HG02798 (cell line): Measurements from ENCODE around the gene MICU1.

Experiments used
- ATAC-seq: cut with Tn5 transposase; IDR thresholded peaks from one replicate; pipeline ENCODE4 v1.9.1; 2021; ENCODE audit warnings: mild to moderate bottlenecking; ENCODE audit not compliant: unreplicated experiment, poor library complexity

Gene MICU1

GRCh38 chr10:72638586-72639440 lies 12.9 kb upstream of the MICU1 start:
- ATAC-seq, result no peak

- ATAC-seq, result peak; percentile 43
Measured at GRCh38 chr10:72637398-72637857, 11.5 kb upstream of the MICU1 start.

GRCh38 chr10:72630144-72630543 lies 4.3 kb upstream of the MICU1 start:
- ATAC-seq, result no peak

GRCh38 chr10:72626444-72626754 lies 520 bp upstream of the MICU1 start:
- ATAC-seq, result no peak

GRCh38 chr10:72625276-72625607 lies 637 bp downstream of the MICU1 start:
- no peak for ATAC-seq

- no peak for ATAC-seq
Measured at GRCh38 chr10:72622271-72622670, 3.6 kb downstream of the MICU1 start.

- ATAC-seq, result no peak
Measured at GRCh38 chr10:72616716-72617115, 9.2 kb downstream of the MICU1 start.

- no peak for ATAC-seq
Measured at GRCh38 chr10:72615970-72616369, 9.9 kb downstream of the MICU1 start.

- ATAC-seq, result no peak
Measured at GRCh38 chr10:72612203-72612826, 13.6 kb downstream of the MICU1 start.

- no peak for ATAC-seq
Measured at GRCh38 chr10:72611783-72612182, 14.1 kb downstream of the MICU1 start.

- ATAC-seq, result no peak
Measured at GRCh38 chr10:72610466-72610865, 15.4 kb downstream of the MICU1 start.

GRCh38 chr10:72605122-72605521 lies 20.8 kb downstream of the MICU1 start:
- no peak for ATAC-seq

GRCh38 chr10:72601144-72601543 lies 24.7 kb downstream of the MICU1 start:
- no peak for ATAC-seq

GRCh38 chr10:72598769-72599701 lies 26.8 kb downstream of the MICU1 start:
- no peak for ATAC-seq

GRCh38 chr10:72597897-72598296 lies 28.0 kb downstream of the MICU1 start:
- peak; percentile 33 for ATAC-seq

- ATAC-seq, result no peak
Measured at GRCh38 chr10:72595436-72595835, 30.4 kb downstream of the MICU1 start.

- ATAC-seq, result no peak
Measured at GRCh38 chr10:72593963-72594362, 31.9 kb downstream of the MICU1 start.

- ATAC-seq, result no peak
Measured at GRCh38 chr10:72588266-72588665, 37.6 kb downstream of the MICU1 start.

GRCh38 chr10:72587568-72587967 lies 38.3 kb downstream of the MICU1 start:
- ATAC-seq, result no peak

- ATAC-seq, result no peak
Measured at GRCh38 chr10:72574636-72575035, 51.2 kb downstream of the MICU1 start.

- no peak for ATAC-seq
Measured at GRCh38 chr10:72573079-72573478, 52.8 kb downstream of the MICU1 start.
